ENCODE measurements around the gene RGS6. TPM values are rescaled to one million over a fixed set of nuclear protein-coding genes. Genes with fewer than 3 reads are reported as not detected.

The RGS6 gene
- total and polyA plus RNA-seq, 7 donors = 0.79 to 8.0 (median 1.6) TPM; not detected in 2

GRCh38 chr14:72610096-72610830, 678.0 kb downstream of the RGS6 start:
- Histone ChIP-seq H3K4me1 (no peaks in the 10 kb centered on the region), H3K9me3 (no peaks in the 10 kb centered on the region), H3K36me3 (no peaks in the 10 kb centered on the region), H3K27ac (no peak overlapping the region), H3K4me3 (no peak overlapping the region), H3K27me3 (no peaks in the 10 kb centered on the region)
- no peak for DNase-seq
- TF ChIP-seq CTCF (IDR thresholded peaks at IDR 0.05) = no peak
- no peak for TF ChIP-seq POLR2A (IDR thresholded peaks at IDR 0.05)
- TF ChIP-seq EP300 (IDR thresholded peaks at IDR 0.05) = no peak
- no peak for TF ChIP-seq POLR2AphosphoS5 (IDR thresholded peaks at IDR 0.05)
- 87 to 92% methylated on average over 12 of the region's 12 CpGs for WGBS, 2 donors
- intact Hi-C loops (cut with DNase I) = no loop called here

DNA sequence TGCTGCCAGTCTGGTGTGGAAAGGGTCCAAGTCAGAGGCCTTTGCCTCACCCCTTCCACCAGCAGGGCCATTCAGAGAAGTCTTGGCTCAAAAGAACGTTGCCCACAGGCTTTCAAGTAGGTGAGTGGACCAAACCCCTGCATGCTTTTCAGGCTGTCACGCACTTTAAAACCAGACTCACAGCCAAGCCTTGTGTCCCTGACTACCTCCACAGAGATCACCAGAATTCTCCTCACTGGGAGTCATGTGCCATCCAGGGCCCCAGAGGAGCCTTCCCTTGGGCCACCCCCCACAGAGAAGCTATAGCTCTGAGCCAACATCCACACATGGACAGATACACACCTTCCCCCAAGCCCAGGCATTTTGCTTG, 678.6 kb downstream of the RGS6 start:
- intact Hi-C loops (cut with DNase I) = no loop called here
- 76 to 88% methylated on average over 2 of the region's 2 CpGs for WGBS, 2 donors
- no peak overlapping the region for H3K27ac ChIP-seq
- no peaks in the 10 kb centered on the region for H3K9me3 ChIP-seq
- H3K27me3 ChIP-seq = no peaks in the 10 kb centered on the region
- no peak for DNase-seq
- no peaks in the 10 kb centered on the region for H3K36me3 ChIP-seq
- peaks cover 0 to 2% (median 0%) of the 10 kb centered on the region in 4 donors for H3K4me1 ChIP-seq
- no peak overlapping the region for H3K4me3 ChIP-seq
- no peak for TF ChIP-seq POLR2AphosphoS5 (IDR thresholded peaks at IDR 0.05)
- no peak for TF ChIP-seq CTCF (IDR thresholded peaks at IDR 0.05)
- TF ChIP-seq EP300 (IDR thresholded peaks at IDR 0.05) = no peak
- no peak for TF ChIP-seq POLR2A (IDR thresholded peaks at IDR 0.05)

DNA sequence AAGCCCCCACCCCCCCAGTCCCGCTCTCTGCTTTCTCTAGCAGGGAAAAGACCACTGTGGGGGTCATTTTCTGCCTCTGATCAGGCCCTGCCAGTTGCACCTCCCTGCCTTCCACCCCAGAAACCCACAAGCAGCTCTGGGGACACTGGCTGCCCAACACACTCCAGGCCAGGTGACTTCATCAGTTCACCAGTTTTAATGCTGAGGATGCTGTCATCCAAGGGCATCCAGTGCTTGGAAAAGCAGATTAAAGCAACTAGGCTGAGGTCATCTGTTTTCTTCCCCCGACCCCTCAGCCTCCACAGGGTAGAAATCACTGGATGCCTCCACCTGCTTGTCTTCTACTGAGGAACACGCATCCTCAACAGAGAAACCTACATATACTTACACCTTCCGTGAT, 679.3 kb downstream of the RGS6 start:
- no peak for DNase-seq
- intact Hi-C loops (cut with DNase I) = no loop called here
- no peaks in the 10 kb centered on the region for H3K9me3 ChIP-seq
- no peak overlapping the region for H3K27ac ChIP-seq
- peaks cover 0 to 9% (median 3%) of the 10 kb centered on the region in 4 donors for H3K4me1 ChIP-seq
- TF ChIP-seq CTCF (IDR thresholded peaks at IDR 0.05) (no peak), EP300 (IDR thresholded peaks at IDR 0.05) (no peak), POLR2A (IDR thresholded peaks at IDR 0.05) (no peak), POLR2AphosphoS5 (IDR thresholded peaks at IDR 0.05) (no peak)
- H3K36me3 ChIP-seq = no peaks in the 10 kb centered on the region
- no peak overlapping the region for H3K4me3 ChIP-seq
- 94% methylated on average over 4 of the region's 4 CpGs for WGBS, 2 donors
- H3K27me3 ChIP-seq = no peaks in the 10 kb centered on the region

GRCh38 chr14:72612041-72612440, 679.8 kb downstream of the RGS6 start:
- DNase-seq = peak; percentile 10
- H3K4me1 ChIP-seq = peaks cover 0 to 14% (median 6%) of the 10 kb centered on the region in 4 donors
- 94 to 99% methylated on average over 4 of the region's 4 CpGs for WGBS, 2 donors

More at GRCh38 chr14:72612041-72612440, 679.8 kb downstream of the RGS6 start:
- Histone ChIP-seq H3K36me3 (no peaks in the 10 kb centered on the region), H3K27ac (no peak overlapping the region), H3K27me3 (no peaks in the 10 kb centered on the region), H3K9me3 (no peaks in the 10 kb centered on the region), H3K4me3 (no peak overlapping the region)
- intact Hi-C loops (cut with DNase I) = no loop called here
- no peak for TF ChIP-seq EP300 (IDR thresholded peaks at IDR 0.05)
- no peak for TF ChIP-seq CTCF (IDR thresholded peaks at IDR 0.05)
- TF ChIP-seq POLR2AphosphoS5 (IDR thresholded peaks at IDR 0.05) = no peak
- no peak for TF ChIP-seq POLR2A (IDR thresholded peaks at IDR 0.05)
